Panc1 (cell line): ENCODE data around the gene PDCL3.

Experiments
- POLR2AphosphoS5 ChIP-seq: IDR thresholded peaks from 2 replicates; pipeline ENCODE4 v1.6.1; 2012; ENCODE audit warnings: mild to moderate bottlenecking, low read depth, low read length, moderate library complexity
- SIN3A ChIP-seq: IDR thresholded peaks from 2 replicates; pipeline ENCODE4 v1.6.1; 2012; ENCODE audit warnings: low read depth, mild to moderate bottlenecking, low read length, moderate library complexity, borderline replicate concordance; ENCODE audit not compliant: insufficient read depth
- TF ChIP-seq, protein P1 (sequence below): fragments of 450-650 bp; IDR thresholded peaks from 2 replicates; pipeline ENCODE4 v1.5.1; 2017; ENCODE audit warnings: mild to moderate bottlenecking
- TF ChIP-seq, protein P2 (sequence below), 2 experiments: IDR thresholded peaks; 2 replicates each; pipeline ENCODE4 v1.6.1; 2011 to 2012; ENCODE audit warnings: low read depth in 2 of 2, control low read depth in 1 of 2, low read length in 1 of 2, mild to moderate bottlenecking in 1 of 2, moderate library complexity in 1 of 2; ENCODE audit not compliant: insufficient read depth in 1 of 2

DNA sequence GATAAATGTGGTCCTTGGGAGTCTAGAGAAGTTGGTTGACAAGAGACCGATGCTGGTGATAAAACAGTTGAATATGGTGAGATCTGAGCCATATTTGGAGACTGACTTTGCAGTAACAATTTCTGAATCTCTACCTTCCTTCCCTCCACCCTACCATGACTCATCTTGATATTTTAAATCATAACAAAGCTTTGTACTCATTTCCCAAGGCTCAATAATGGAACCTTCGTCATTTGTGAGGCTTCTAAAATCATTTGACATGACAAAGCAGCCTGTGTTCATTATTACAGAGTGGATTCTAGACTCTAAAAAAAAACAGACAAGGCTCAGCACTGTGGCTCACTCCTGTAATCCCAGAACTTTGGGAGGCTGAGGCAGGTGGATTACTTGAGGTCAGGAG, 38.5 kb upstream of the PDCL3 start:
- TF ChIP-seq, protein P1, sequence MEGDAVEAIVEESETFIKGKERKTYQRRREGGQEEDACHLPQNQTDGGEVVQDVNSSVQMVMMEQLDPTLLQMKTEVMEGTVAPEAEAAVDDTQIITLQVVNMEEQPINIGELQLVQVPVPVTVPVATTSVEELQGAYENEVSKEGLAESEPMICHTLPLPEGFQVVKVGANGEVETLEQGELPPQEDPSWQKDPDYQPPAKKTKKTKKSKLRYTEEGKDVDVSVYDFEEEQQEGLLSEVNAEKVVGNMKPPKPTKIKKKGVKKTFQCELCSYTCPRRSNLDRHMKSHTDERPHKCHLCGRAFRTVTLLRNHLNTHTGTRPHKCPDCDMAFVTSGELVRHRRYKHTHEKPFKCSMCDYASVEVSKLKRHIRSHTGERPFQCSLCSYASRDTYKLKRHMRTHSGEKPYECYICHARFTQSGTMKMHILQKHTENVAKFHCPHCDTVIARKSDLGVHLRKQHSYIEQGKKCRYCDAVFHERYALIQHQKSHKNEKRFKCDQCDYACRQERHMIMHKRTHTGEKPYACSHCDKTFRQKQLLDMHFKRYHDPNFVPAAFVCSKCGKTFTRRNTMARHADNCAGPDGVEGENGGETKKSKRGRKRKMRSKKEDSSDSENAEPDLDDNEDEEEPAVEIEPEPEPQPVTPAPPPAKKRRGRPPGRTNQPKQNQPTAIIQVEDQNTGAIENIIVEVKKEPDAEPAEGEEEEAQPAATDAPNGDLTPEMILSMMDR = no peak
- TF ChIP-seq POLR2AphosphoS5 (no peak), SIN3A (no peak)
- TF ChIP-seq, protein P2, sequence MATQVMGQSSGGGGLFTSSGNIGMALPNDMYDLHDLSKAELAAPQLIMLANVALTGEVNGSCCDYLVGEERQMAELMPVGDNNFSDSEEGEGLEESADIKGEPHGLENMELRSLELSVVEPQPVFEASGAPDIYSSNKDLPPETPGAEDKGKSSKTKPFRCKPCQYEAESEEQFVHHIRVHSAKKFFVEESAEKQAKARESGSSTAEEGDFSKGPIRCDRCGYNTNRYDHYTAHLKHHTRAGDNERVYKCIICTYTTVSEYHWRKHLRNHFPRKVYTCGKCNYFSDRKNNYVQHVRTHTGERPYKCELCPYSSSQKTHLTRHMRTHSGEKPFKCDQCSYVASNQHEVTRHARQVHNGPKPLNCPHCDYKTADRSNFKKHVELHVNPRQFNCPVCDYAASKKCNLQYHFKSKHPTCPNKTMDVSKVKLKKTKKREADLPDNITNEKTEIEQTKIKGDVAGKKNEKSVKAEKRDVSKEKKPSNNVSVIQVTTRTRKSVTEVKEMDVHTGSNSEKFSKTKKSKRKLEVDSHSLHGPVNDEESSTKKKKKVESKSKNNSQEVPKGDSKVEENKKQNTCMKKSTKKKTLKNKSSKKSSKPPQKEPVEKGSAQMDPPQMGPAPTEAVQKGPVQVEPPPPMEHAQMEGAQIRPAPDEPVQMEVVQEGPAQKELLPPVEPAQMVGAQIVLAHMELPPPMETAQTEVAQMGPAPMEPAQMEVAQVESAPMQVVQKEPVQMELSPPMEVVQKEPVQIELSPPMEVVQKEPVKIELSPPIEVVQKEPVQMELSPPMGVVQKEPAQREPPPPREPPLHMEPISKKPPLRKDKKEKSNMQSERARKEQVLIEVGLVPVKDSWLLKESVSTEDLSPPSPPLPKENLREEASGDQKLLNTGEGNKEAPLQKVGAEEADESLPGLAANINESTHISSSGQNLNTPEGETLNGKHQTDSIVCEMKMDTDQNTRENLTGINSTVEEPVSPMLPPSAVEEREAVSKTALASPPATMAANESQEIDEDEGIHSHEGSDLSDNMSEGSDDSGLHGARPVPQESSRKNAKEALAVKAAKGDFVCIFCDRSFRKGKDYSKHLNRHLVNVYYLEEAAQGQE (IDR thresholded peaks at IDR 0.05; ENCODE audit: insufficient read depth in 1 of 2, low read depth in 2 of 2, low read length in 1 of 2) = no peak
